Embryonic facial prominence (tissue), 1 donor: ENCODE measurements around the gene IFNGR1.

ENCODE experiments used
- DNase-seq: peaks from one replicate; pipeline ENCODE4 v3.0.0-alpha.2; 2016; ENCODE audit errors: extremely low spot score

IFNGR1 gene

GRCh38 chr6:137155830-137156229 lies 63.4 kb downstream of the IFNGR1 start:
- no peak for DNase-seq

GRCh38 chr6:137150072-137150471 lies 69.1 kb downstream of the IFNGR1 start:
- DNase-seq, result no peak

- no peak for DNase-seq
Measured at GRCh38 chr6:137149035-137149393, 70.2 kb downstream of the IFNGR1 start.

GRCh38 chr6:137148306-137149034 lies 70.7 kb downstream of the IFNGR1 start:
- DNase-seq, result no peak
